Left kidney (tissue), 2 donors: ENCODE data around the gene IGF2BP1. TPM values are rescaled to one million over a fixed set of nuclear protein-coding genes. Genes with fewer than 3 reads are reported as not detected.
A peak's percentile ranks its signal among the peaks of the same experiment; 100 is the strongest.
"Not testable (repeated sequence)": the region's sequence is repeated elsewhere in the genome, so short reads cannot be mapped to it uniquely, and the experiment has no call there.

ENCODE experiments used
- DNase-seq: peaks from one replicate; pipeline ENCODE4 v3.0.0-alpha.2; 2013
- polyA plus RNA-seq: library from polyadenylated mRNA; unstranded; fragments of 120-200 nt; gene quantifications from one replicate; pipeline ENCODE4 v1.2.1, GENCODE V29; 2013; ENCODE audit not compliant: insufficient read length

Gene IGF2BP1
- polyA plus RNA-seq, 1 donor, result 32.9 TPM

DNA sequence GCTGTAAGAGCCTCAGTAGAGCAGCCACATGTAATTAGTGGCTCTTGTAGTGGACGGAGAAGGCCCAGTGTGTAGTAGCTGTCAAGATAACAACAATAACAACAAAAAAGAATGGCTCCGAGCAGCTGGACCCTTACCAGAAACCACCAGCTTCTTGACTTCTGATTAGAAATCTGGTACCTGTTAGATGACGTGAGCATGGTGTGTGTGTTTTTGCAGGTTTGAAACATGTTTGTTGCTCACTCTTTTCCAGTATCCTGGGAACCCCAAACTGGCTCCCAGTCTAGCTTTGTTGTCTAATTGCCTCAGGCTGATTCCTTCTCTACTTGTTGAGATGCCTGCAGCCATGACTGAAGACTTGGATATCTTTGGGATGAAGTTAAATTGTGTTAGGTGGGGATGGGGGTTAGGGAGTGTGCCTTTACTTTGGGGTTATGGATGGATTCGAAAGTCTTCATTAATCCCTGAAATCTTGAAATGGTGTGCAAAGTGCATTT is 21.0 kb downstream of the IGF2BP1 start:
- DNase-seq, result no peak

DNA sequence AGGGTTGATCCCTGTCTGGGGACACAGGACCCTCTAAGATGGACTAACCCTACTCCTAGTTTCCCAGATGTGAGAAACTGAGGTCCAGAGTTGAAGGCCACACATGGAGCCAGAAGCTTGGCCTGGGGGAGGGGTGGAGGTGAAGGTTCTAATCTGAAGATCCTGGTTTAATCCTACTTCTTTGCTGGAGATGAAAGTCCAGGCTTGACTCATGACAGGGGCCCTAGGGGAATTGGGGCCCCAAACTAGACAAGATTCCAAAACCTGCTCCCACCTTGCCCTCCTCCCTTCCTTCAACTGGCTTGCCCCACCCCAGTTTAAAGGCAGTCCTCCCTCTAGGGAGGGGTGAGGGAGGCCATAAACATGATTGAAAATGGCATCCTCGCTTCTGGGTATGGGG is 21.6 kb downstream of the IGF2BP1 start:
- DNase-seq, result no peak

DNA sequence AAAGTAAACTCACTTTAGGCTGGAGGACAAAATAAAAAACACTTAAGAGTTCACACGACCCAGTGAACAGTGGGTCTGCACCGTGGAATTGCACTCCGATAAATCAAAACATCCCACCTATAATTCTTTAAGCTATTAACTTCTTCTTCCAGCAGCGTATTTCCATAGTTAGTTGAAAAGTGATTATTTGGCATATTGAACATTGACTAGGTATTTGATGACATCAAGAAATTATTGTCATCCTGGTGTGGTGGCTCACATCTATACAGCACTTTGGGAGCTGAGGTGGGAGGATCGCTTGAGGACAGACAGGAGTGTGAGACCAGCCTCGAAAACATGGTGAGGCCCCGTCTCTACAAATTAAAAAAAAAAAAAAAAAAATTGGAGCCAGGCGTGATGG is 23.4 kb downstream of the IGF2BP1 start:
- DNase-seq, result no peak

DNA sequence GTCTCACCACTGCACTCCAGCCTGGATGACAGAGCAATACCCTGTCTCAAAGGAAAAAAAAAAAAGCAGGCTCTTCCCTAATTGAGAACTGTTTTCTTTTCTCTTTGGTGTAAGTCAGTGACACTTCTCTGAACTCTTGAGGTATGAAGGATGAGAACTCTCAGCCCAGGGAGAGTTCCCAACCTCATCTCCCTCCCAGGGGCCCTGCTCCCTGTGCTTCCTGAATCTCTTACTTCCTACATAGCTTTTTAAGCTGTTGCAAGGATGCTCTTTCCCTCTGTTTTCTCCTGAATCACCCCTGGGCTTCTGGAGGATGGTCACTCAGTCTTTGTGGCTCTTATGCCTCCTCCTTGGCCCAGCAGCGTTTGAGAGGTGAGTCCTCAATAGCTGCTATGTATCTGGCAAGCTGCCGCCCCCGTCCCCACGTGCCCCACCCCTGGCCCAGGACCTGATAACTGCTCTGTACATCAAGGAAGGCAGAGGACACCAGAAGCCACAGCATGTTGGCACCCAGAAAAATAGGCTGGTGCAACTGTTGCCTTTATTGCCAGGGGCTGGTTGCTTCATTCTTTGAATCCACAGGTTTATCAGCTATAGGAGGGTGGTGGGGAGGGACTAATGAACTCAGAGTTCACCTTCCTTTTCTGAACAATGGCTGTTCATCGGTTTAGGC is 24.0 kb downstream of the IGF2BP1 start:
- DNase-seq, result no peak

- DNase-seq, result no peak
Measured at GRCh38 chr17:49021768-49022103, 24.6 kb downstream of the IGF2BP1 start.

- no peak for DNase-seq
Measured at GRCh38 chr17:49022391-49022941, 25.3 kb downstream of the IGF2BP1 start.

DNA sequence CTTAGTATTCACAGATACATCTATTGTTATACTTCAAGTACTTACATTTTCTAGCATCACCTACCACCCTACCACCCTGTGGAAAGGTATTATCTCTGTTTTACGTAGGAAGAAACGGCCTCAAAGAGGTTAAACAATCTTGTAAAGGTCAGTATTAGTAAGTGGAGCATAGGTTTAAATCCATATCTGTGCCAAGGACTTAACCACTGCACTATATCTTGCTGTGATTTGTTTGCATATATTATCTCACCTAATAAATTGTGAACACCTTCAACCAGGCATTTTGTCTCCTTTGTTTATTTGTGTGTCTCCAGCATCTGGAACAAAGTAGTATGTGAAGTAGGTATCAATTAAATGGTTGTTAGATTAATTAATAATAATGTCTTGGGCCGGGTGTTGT is 27.3 kb downstream of the IGF2BP1 start:
- DNase-seq, result no peak

DNA sequence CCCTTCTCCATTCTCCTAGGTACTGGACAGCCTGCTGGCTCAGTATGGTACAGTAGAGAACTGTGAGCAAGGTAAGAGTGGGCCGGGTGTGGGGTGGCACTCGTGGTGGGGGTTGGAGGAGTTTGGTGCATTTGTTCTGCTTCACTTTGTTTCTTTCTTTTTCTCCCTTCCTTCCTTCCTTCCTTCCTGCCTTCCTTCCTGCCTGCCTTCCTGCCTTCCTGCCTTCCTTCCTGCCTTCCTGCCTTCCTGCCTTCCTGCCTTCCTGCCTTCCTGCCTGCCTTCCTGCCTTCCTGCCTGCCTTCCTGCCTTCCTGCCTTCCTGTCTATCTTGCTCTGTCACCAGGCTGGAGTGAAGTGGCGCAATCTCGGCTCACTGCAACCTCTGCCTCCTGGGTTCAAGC is 29.3 kb downstream of the IGF2BP1 start:
- not testable (repeated sequence) for DNase-seq

- DNase-seq, result no peak
Measured at GRCh38 chr17:49028271-49028670, 31.1 kb downstream of the IGF2BP1 start.

GRCh38 chr17:49029801-49030200 is 32.6 kb downstream of the IGF2BP1 start:
- DNase-seq, result no peak

DNA sequence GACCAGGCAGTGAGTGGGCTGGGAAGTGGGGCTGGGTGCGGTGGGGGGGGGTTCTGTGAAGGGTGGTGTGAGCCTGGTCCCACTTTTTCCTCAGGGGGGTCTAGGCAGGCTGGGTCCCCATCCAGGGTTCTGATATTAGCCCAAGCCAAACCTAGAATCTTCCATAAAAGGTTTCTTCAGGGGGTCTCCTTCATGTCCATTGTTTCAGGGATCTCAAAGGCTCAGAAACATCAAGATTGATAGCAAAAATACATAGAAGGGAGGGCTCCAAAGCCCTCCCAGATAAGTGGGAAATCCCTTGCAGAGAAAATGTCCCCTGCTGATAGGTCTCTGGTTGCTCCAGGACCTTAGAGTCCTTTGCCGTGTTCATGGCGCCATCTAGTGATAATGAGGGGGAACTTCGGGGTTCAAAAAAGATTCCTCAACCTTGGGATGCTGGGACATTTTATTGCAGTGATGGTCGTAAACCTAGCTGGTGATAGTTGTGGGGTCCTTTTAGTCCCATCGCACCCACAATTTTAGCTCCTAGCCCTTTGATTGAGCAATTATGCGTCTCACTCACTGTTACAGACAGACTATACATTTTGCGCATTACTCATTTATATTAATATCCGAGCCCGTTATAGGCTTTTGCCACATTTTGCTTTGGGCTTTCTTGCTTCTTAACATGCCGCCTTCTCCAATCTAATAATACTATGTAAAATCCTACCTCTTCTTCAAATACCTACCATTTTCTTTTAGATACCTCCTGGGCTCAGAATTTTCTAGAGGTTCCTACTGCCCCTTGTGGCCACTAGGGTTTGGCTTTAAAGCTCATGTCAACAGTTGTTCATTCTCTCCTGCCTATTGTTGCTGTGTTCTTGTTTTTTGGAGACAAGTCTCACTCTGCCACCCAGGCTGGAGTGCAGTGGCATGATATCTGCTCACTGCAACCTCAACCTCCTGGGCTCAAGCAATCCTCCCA is 35.1 kb downstream of the IGF2BP1 start:
- DNase-seq, result peak; percentile 90

DNA sequence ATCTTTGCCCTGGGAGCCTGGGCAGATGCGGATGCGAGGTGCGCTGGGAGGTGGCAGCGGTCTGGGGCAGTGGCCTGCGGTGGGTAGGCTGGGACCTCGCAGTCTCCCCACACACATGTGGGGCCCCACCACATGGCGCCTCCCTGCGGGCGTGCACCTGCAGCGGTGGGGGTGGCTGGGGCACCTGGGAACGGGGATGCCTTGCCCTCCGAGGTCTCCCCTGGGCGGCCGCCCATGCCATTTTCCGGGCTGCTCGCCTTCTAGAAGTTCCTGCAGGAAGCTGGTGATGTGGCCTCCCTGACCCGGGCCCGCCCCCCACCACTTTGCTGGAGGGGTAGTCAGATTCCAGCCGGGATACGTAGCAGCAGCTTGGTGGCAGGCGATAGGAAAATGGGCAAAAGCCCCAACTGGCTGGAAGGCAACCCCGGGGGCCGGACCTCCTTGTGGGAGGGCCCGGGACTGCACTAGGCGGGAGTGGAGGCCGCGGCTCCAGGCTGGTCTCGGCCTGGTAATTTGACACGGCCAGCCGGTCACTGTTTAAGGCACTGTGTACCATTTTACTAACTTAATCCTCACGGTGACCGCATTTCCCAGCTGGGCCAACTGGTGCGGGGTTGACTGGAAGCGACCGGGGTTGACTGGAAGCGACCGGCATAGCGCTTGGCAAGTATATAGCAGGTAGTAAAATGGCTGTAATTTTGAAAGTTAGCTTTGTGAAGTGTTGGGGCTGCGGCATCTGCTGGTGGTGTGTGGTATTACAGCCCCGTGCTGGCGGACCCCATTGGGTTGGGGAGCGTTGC is 38.5 kb downstream of the IGF2BP1 start:
- peak; percentile 61 for DNase-seq

GRCh38 chr17:49036270-49036626 is 39.1 kb downstream of the IGF2BP1 start:
- no peak for DNase-seq

DNA sequence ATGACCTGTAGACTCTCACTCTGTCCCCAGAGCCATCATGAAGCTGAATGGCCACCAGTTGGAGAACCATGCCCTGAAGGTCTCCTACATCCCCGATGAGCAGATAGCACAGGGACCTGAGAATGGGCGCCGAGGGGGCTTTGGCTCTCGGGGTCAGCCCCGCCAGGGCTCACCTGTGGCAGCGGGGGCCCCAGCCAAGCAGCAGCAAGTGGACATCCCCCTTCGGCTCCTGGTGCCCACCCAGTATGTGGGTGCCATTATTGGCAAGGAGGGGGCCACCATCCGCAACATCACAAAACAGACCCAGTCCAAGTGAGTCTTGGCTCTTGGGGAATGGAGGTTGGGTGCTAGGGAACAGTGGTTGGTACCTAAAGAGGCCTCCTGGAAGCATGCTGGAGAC is 41.0 kb downstream of the IGF2BP1 start:
- no peak for DNase-seq

GRCh38 chr17:49038544-49038943 is 41.4 kb downstream of the IGF2BP1 start:
- DNase-seq, result no peak

- not testable (repeated sequence) for DNase-seq
Measured at GRCh38 chr17:49039518-49039917, 42.3 kb downstream of the IGF2BP1 start.

DNA sequence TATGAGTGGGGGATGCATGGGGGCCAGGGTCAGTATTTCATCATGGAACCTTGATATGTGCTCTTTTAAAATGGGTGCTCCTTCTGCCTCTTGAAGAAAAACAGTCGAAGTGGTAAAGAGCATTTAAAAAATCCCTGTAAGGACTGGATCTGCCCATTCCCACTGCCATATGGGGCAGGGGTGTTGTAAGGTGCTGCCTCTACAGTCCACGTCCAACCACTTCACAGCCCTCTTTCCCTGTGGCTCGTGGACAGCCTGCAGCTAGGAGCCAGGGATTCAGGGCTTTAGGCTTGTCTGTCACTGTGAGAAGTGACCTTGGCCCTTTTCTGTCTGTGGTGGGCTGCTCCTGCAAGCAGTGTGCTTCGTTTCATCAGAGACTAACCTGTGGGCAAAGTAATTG is 44.3 kb downstream of the IGF2BP1 start:
- no peak for DNase-seq

DNA sequence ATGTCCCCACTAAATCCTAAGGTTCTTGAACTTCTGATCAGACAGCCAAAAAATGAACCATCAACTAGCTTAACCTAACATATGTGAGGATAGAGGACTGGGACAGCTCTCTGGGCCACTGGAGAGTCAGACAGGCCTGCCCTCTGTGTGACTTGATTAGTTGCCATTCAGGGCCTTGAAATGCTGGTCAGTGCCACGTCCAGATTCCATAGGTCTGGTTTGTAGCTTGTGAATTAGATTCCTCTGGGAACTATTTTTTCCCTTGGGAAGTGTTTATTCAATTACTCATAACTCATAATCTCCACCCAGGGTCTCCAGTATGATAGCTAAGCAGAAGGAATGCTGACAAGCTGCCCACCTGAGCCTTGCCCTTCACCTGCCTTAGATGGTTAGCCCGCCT is 48.2 kb downstream of the IGF2BP1 start:
- DNase-seq, result no peak

DNA sequence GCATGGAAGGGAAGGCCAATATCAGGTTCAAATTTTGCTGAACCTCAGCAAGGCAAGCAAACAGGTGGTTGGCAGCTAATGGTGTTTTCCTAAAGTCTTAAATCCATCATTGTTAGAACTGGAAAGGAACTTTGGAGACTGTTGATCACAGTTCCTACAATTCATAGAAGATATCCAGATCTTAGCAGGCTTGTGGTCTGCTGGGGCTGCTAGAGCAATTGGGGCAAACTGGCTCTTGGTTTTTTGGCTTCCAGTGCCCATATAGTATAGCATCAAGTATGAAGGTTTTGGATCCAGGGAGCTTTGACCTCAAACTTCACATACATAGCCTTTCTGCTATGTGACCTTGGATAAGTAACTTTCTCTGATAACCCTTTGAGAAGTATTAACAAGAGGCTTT is 49.7 kb downstream of the IGF2BP1 start:
- no peak for DNase-seq

DNA sequence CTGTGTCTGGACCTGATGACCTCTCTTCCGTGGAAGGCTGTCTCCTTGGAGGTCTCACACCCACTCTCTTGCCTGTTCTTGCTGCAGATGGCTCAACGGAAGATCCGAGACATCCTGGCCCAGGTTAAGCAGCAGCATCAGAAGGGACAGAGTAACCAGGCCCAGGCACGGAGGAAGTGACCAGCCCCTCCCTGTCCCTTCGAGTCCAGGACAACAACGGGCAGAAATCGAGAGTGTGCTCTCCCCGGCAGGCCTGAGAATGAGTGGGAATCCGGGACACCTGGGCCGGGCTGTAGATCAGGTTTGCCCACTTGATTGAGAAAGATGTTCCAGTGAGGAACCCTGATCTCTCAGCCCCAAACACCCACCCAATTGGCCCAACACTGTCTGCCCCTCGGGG is 52.1 kb downstream of the IGF2BP1 start:
- DNase-seq, result no peak

DNA sequence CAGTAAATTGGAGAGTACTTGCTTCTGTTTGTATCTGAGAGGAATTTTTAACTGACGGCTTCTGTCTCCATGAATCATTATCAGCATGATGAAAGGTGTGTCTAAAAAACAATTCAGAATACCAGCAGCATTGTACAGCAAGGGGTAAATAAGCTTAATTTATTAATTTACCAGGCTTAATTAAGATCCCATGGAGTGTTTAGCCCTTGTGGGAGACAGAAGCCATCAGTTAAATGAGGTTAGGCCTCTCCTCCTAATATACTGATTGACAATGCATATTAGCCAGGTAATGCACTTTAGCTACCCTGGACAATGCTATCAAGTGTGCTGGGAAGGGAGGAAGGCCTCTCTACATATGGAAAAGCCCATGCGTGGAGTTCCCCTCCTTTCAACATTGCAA is 53.4 kb downstream of the IGF2BP1 start:
- no peak for DNase-seq

- DNase-seq, result no peak
Measured at GRCh38 chr17:49051269-49051668, 54.1 kb downstream of the IGF2BP1 start.
